RWPE1 (cell line): ENCODE data around the gene TMEM26.
"Not testable (repeated sequence)": the region's sequence is repeated elsewhere in the genome, so short reads cannot be mapped to it uniquely, and the experiment has no call there.

Experiments used
- CTCF ChIA-PET: fragments of 350-600 bp; sonication (Branson Sonifier 250); formaldehyde crosslinking; extraction: SDS; loops from one replicate; lab custom pipeline; 2021; lab: Yijun Ruan, JAX
- POLR2A ChIA-PET: fragments of 400-600 bp; formaldehyde crosslinking; extraction: SDS; loops from one replicate; lab custom pipeline; 2020; ENCODE audit warnings: antibody characterized with exemption; ENCODE audit not compliant: low non-redundant PET; lab: Yijun Ruan, JAX
- DNase-seq: peaks from one replicate; pipeline ENCODE4 v3.0.0; 2012; ENCODE audit warnings: low spot score
- H3K27ac ChIP-seq: fragments of 450-650 bp; 2 replicates; pipeline ENCODE4 v1.5.1; 2017
- TF ChIP-seq, protein P1 (sequence below): fragments of 450-650 bp; conservative IDR thresholded peaks from 2 replicates; pipeline ENCODE4 v1.5.1; 2017; ENCODE audit warnings: low read depth, mild to moderate bottlenecking

The TMEM26 gene

DNA sequence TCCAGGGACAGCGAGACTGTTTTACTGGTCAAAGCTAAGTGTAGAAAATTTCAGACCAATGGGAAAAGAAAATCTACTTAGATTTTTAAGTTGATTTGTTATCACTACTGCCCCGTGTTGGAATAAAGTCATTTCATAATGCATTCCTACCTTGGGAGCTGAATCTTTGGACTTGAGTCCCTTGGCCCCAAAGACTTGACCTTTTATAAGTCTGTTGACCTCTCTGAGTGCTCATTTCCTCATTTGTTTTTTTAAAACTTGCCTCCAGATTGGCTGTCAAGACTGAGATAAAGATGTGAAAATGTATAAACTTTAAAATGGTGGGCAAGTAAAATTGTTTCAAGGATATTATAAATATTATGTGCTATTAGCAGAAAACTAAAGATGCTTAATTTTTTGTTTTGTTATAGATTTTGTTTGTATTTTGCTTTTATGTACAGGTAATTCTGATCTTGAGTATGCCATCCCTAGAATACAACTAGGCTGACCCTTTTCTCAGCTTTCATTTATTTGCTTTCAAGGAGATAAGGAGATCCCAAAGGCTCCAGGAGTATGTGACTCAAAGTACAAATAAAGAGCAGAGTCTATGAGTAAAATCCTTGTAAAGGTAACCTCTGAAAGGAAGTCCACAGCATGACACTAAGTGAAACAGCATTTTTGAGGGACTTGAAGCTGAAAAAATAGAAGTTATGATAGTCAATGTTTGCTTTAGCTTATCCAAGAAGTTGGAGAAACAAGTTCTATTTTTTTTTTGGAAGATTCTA lies 54.6 kb downstream of the TMEM26 start:
- ChIA-PET CTCF (interaction anchor here (0.5 kb wide), 1 partner anchor 34 kb away, joined by 4 read pairs; no protein-coding TSS in a partner anchor), POLR2A (no interaction called here)
- no peak for DNase-seq
- TF ChIP-seq, protein P1, sequence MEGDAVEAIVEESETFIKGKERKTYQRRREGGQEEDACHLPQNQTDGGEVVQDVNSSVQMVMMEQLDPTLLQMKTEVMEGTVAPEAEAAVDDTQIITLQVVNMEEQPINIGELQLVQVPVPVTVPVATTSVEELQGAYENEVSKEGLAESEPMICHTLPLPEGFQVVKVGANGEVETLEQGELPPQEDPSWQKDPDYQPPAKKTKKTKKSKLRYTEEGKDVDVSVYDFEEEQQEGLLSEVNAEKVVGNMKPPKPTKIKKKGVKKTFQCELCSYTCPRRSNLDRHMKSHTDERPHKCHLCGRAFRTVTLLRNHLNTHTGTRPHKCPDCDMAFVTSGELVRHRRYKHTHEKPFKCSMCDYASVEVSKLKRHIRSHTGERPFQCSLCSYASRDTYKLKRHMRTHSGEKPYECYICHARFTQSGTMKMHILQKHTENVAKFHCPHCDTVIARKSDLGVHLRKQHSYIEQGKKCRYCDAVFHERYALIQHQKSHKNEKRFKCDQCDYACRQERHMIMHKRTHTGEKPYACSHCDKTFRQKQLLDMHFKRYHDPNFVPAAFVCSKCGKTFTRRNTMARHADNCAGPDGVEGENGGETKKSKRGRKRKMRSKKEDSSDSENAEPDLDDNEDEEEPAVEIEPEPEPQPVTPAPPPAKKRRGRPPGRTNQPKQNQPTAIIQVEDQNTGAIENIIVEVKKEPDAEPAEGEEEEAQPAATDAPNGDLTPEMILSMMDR, result no peak
- no peak overlapping the region for H3K27ac ChIP-seq

DNA sequence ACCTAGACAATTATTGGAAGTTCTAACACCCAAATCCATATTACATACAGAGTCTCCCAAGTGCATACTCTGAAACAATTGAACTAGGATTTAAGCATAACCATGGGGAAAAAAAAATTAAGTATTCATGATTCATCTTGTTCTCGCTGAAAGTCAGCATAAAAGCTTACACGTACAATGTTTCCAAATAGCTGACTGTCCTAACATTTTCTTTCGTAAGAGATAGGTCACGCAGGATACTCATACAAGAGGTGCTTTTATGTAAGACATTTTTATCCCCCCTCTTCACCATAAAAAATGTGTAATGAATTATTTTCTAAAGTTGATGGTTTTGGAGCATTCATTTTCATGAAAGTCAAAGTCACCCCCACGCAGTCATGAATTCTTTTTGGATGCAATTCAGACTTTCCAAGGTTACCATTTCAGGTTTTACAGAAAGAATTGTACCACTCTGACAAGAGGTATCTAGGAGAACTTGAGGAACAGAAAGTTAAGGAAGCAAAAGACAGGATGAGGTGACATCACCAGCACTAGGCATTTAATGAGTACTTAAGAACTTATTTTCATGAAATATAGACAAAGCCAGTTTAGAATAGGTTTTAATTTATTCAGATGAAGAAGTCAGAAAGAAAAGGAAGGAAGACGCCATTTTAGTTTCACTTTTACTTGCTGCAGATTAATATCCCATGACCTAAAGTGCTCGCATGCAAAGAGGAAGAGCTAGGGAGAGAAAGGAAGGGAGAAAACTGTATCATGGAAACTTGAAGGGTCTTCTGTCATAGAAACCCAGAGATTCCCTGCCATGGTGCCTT lies 55.8 kb downstream of the TMEM26 start:
- POLR2A ChIA-PET, result no interaction called here
- CTCF ChIA-PET, result no interaction called here
- no peak for DNase-seq
- H3K27ac ChIP-seq, result no peak overlapping the region
- TF ChIP-seq, protein P1, result no peak

DNA sequence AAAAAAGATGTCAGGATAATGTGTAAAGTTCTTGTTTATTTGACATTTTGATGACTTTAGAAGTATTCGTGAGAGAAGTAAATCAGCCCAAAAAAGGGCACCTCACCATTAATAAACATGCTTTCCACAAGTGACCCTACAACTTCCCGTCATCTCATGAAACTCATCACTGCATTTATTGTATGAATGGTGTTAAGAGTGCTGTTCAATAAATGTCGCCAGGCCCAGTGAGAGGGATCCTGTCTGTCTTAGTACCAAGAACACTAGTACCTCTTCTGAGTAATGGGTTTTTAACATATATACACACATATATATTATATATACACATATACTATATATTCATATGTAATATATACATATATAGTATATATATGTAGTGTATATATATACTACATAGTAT lies 61.9 kb downstream of the TMEM26 start:
- no peak overlapping the region for H3K27ac ChIP-seq
- TF ChIP-seq, protein P1, result no peak
- CTCF ChIA-PET, result no interaction called here
- no peak for DNase-seq
- POLR2A ChIA-PET, result no interaction called here

DNA sequence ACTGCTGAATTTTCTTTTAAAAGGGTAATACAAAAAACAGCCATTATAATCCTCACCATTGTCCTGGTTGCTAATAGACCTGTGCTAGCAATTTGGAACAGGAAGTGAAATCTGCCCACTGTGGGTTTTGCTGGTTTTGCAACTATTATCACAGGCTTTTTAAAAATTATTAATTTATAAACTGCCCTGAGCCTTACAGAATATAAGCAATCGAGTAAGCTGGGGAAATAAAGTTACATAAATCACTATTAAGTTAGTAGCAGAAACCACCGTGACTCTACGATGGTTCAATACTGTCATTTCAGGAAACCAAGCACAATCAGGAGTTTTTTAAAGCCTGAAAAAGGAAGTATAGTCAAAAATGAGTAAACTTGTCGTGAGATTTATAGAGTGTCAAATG lies 62.3 kb downstream of the TMEM26 start:
- TF ChIP-seq, protein P1, result no peak
- ChIA-PET POLR2A (no interaction called here), CTCF (no interaction called here)
- no peak overlapping the region for H3K27ac ChIP-seq
- DNase-seq, result no peak

DNA sequence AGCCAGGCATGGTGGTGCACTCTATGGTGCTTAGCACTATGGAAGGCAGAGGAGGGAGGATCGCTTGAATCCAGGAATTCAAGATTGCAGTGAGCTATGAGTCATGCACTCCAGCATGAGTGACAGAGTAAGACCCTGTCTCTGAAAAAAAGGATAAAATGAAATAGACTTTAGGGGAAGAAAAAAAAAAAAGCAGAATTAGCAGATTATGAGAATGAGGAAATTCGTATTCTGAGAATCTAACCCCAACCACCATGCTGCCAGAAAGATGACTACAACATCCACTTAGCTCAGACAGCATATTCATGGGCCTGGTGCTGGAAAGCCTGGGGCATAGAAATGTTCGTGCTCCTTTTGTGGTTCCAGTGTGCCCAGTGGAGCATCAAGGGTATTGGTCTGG lies 63.3 kb downstream of the TMEM26 start:
- POLR2A ChIA-PET, result no interaction called here
- no peak for DNase-seq
- CTCF ChIA-PET, result no interaction called here
- TF ChIP-seq, protein P1, result no peak
- no peak overlapping the region for H3K27ac ChIP-seq

DNA sequence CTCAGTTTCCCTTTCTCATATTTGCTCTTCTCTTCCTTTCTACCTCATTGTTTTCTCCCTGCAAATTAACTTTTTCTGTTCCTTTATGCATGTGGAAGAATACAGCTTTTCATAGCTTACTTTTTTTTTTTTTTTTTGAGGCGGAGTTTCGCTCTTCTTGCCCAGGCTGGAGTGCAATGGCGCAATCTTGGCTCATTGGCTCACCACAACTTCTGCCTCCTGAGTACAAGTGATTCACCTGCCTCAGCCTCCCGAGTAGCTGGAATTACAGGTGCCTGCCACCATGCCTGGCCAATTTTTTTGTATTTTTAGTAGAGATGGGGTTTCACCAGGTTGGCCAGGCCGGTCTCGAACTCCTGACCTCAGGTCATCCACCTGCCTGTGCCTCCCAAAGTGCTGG lies 64.2 kb downstream of the TMEM26 start:
- H3K27ac ChIP-seq, POLR2A ChIA-PET, DNase-seq: not testable (repeated sequence)
- CTCF ChIA-PET, result interaction anchor here (0.5 to 0.6 kb wide), 2 partner anchors 17 to 531 kb away, joined by 3 to 4 read pairs; no protein-coding TSS in a partner anchor
